IMR-90 (cell line): ENCODE results near the gene RLN3. TPM values are rescaled to one million over a fixed set of nuclear protein-coding genes. Genes with fewer than 3 reads are reported as not detected.

Experiments used
- ATAC-seq: fragments of 200-7000 bp; cut with Tn5 transposase; 2 replicates; pipeline ENCODE4 v1.9.1; 2020; ENCODE audit warnings: low read depth, mild to moderate bottlenecking, moderate library complexity
- BruUV-seq: library from RNA; stranded (reverse); fragments of 400-500 nt; replicated peaks from 2 replicates; lab custom pipeline; 2021; lab: Mats Ljungman, UMichigan
- CTCF ChIA-PET: fragments of 300-600 bp; formaldehyde crosslinking; extraction: SDS; loops from one replicate; lab custom pipeline; 2021; ENCODE audit warnings: antibody characterized with exemption; lab: Yijun Ruan, JAX
- POLR2A ChIA-PET: fragments of 300-600 bp; sonication (Branson Sonifier 250); formaldehyde crosslinking; loops from one replicate; lab custom pipeline; 2022; ENCODE audit warnings: antibody characterized with exemption; ENCODE audit not compliant: unreplicated experiment; lab: Charles Lee
- DNase-seq: peaks from one replicate; pipeline ENCODE4 v3.0.0; 2013
- H2AFZ ChIP-seq: replicated peaks from 2 replicates; pipeline ENCODE3; 2013; ENCODE audit warnings: low read length, mild to moderate bottlenecking; ENCODE audit not compliant: poor library complexity
- H2AK5ac ChIP-seq: 2 replicates; pipeline ENCODE4 v1.6.1; 2013; ENCODE audit warnings: low read depth, low read length, inconsistent platforms
- H2AK9ac ChIP-seq: replicated peaks from 2 replicates; pipeline ENCODE3; 2013; ENCODE audit warnings: mild to moderate bottlenecking, low read depth, low read length, moderate library complexity; ENCODE audit not compliant: poor library complexity
- H2BK120ac ChIP-seq: 2 replicates; pipeline ENCODE4 v1.6.1; 2013; ENCODE audit warnings: low read depth, low read length, inconsistent platforms
- H2BK15ac ChIP-seq: 3 replicates; pipeline ENCODE4 v1.6.1; 2013; ENCODE audit warnings: low read depth, low read length, inconsistent platforms
- H2BK20ac ChIP-seq: 2 replicates; pipeline ENCODE4 v1.6.1; 2013; ENCODE audit warnings: low read depth, mild to moderate bottlenecking, inconsistent platforms, low read length, moderate library complexity
- H2BK5ac ChIP-seq: 2 replicates; pipeline ENCODE4 v1.6.1; 2013; ENCODE audit warnings: mild to moderate bottlenecking, low read depth, low read length, inconsistent platforms; ENCODE audit not compliant: poor library complexity, severe bottlenecking
- H3K14ac ChIP-seq: replicated peaks from 2 replicates; pipeline ENCODE4 v1.6.1; 2013; ENCODE audit warnings: low read depth, low read length, inconsistent platforms
- H3K18ac ChIP-seq: 2 replicates; pipeline ENCODE4 v1.6.1; 2013; ENCODE audit warnings: low read depth, low read length, control low read depth
- H3K23ac ChIP-seq: 2 replicates; pipeline ENCODE4 v1.6.1; 2013; ENCODE audit warnings: low read depth, low read length, inconsistent platforms
- H3K27ac ChIP-seq: 2 replicates; pipeline ENCODE4 v1.5.1; 2013; ENCODE audit warnings: mild to moderate bottlenecking, control low read depth, low read length; ENCODE audit not compliant: insufficient read depth
- H3K27me3 ChIP-seq: 2 replicates; pipeline ENCODE4 v1.6.1; 2013; ENCODE audit warnings: low read length; ENCODE audit not compliant: control insufficient read depth, insufficient read depth
- H3K36me3 ChIP-seq: 2 replicates; pipeline ENCODE4 v1.6.1; 2013; ENCODE audit warnings: low read length, mixed read lengths; ENCODE audit not compliant: control insufficient read depth, insufficient read depth
- H3K4ac ChIP-seq: 2 replicates; pipeline ENCODE4 v1.6.1; 2013; ENCODE audit warnings: low read depth, low read length, inconsistent platforms
- H3K4me1 ChIP-seq: 2 replicates; pipeline ENCODE4 v1.6.1; 2013; ENCODE audit warnings: low read length, mixed read lengths; ENCODE audit not compliant: control insufficient read depth, insufficient read depth
- H3K4me2 ChIP-seq: 2 replicates; pipeline ENCODE4 v1.6.1; 2013; ENCODE audit warnings: low read depth, mild to moderate bottlenecking, control low read depth, low read length, moderate library complexity
- H3K4me3 ChIP-seq: 2 replicates; pipeline ENCODE4 v1.5.1; 2013; ENCODE audit warnings: low read depth, mild to moderate bottlenecking, control low read depth, low read length, moderate library complexity; ENCODE audit not compliant: insufficient read depth
- H3K56ac ChIP-seq: 2 replicates; pipeline ENCODE4 v1.6.1; 2013; ENCODE audit warnings: low read length, inconsistent platforms; ENCODE audit not compliant: insufficient read depth; ENCODE audit errors: extremely low read depth
- H3K79me1 ChIP-seq, 2 experiments: 2 replicates each; pipeline ENCODE4 v1.6.1; 2013; ENCODE audit warnings: low read length in 2 of 2, inconsistent platforms in 1 of 2, low read depth in 1 of 2
- H3K9ac ChIP-seq: 2 replicates; pipeline ENCODE4 v1.6.1; 2013; ENCODE audit warnings: low read depth, low read length, control low read depth
- H3K9me1 ChIP-seq: 2 replicates; pipeline ENCODE4 v1.6.1; 2013; ENCODE audit warnings: low read length, inconsistent platforms; ENCODE audit not compliant: insufficient read depth
- H3K9me3 ChIP-seq: 2 replicates; pipeline ENCODE4 v1.6.1; 2013; ENCODE audit warnings: low read length; ENCODE audit not compliant: control insufficient read depth, insufficient read depth
- H4K20me1 ChIP-seq: 2 replicates; pipeline ENCODE4 v1.6.1; 2013; ENCODE audit warnings: low read length, inconsistent platforms; ENCODE audit not compliant: insufficient read depth
- H4K5ac ChIP-seq: 2 replicates; pipeline ENCODE4 v1.6.1; 2013; ENCODE audit warnings: mild to moderate bottlenecking, low read depth, low read length, control low read depth
- H4K8ac ChIP-seq, 2 experiments: 2 replicates each; pipeline ENCODE4 v1.6.1; 2013; ENCODE audit warnings: low read depth in 2 of 2, low read length in 2 of 2, control low read depth in 1 of 2, inconsistent platforms in 1 of 2
- H4K91ac ChIP-seq: 2 replicates; pipeline ENCODE4 v1.6.1; 2013; ENCODE audit warnings: low read depth, low read length, inconsistent platforms; ENCODE audit not compliant: insufficient read depth
- BHLHE40 ChIP-seq: fragments of 150-350 bp; IDR thresholded peaks from 2 replicates; pipeline ENCODE4 v1.6.1; 2016; ENCODE audit warnings: mild to moderate bottlenecking, low read depth, low read length
- CEBPB ChIP-seq: IDR thresholded peaks from 2 replicates; pipeline ENCODE4 v1.6.1; 2012; ENCODE audit warnings: low read depth, low read length, improper control_type of control experiment
- CHD1 ChIP-seq: IDR thresholded peaks from 2 replicates; pipeline ENCODE4 v1.6.1; 2012; ENCODE audit warnings: low read depth, low read length, improper control_type of control experiment
- CTCF ChIP-seq: conservative IDR thresholded peaks from 2 replicates; pipeline ENCODE4 v1.5.1; 2012; ENCODE audit warnings: mild to moderate bottlenecking, low read depth, low read length, improper control_type of control experiment
- FOS ChIP-seq: fragments of 150-350 bp; IDR thresholded peaks from 2 replicates; pipeline ENCODE4 v1.6.1; 2016; ENCODE audit warnings: low read depth, low read length
- MAFK ChIP-seq: IDR thresholded peaks from 2 replicates; pipeline ENCODE4 v1.6.1; 2012; ENCODE audit warnings: low read depth, low read length, improper control_type of control experiment
- MAZ ChIP-seq: IDR thresholded peaks from 2 replicates; pipeline ENCODE4 v1.6.1; 2012; ENCODE audit warnings: low read depth, mild to moderate bottlenecking, low read length, improper control_type of control experiment, moderate library complexity, borderline replicate concordance
- MXI1 ChIP-seq: IDR thresholded peaks from 2 replicates; pipeline ENCODE4 v1.6.1; 2012; ENCODE audit warnings: low read depth, mild to moderate bottlenecking, low read length, moderate library complexity, borderline replicate concordance
- NFE2L2 ChIP-seq: fragments of 150-350 bp; IDR thresholded peaks from 2 replicates; pipeline ENCODE4 v1.6.1; 2016; ENCODE audit warnings: low read depth, mild to moderate bottlenecking, low read length
- POLR2A ChIP-seq: IDR thresholded peaks from 2 replicates; pipeline ENCODE4 v1.6.1; 2012; ENCODE audit warnings: mild to moderate bottlenecking, low read depth, low read length
- RCOR1 ChIP-seq: IDR thresholded peaks from 2 replicates; pipeline ENCODE4 v1.6.1; 2012; ENCODE audit warnings: mild to moderate bottlenecking, low read length, improper control_type of control experiment; ENCODE audit not compliant: insufficient replicate concordance
- RFX5 ChIP-seq: IDR thresholded peaks from 2 replicates; pipeline ENCODE4 v1.8.0; 2012; ENCODE audit warnings: low read depth, mild to moderate bottlenecking, low read length, moderate library complexity
- WGBS, 2 experiments: methylation state at CpG; one replicate each; pipeline versions ENCODE4 v1.1.5 to v1.1.7; 2013; ENCODE audit warnings: missing lambda C conversion rate in 2 of 2; ENCODE audit not compliant: insufficient read length in 1 of 2; ENCODE audit errors: extremely low coverage in 2 of 2; 5-methylcytosine and 5-hydroxymethylcytosine counted together
- dilution Hi-C: fragments of 300-500 bp; cut with HindIII; formaldehyde crosslinking; loops from one replicate; pipeline ENCODE4 v1.14.3; 2018; ENCODE audit warnings: low sequenced_read_pairs; ENCODE audit not compliant: unreplicated experiment
- in situ Hi-C: fragments of 300-500 bp; cut with MboI; formaldehyde crosslinking; loops from 3 replicates; pipeline ENCODE4 v1.14.3; 2019; ENCODE audit warnings: low sequenced_read_pairs, inconsistent platforms, mixed read lengths
- intact Hi-C: fragments of 100-400 bp; cut with micrococcal nuclease; formaldehyde crosslinking; loops from 2 replicates; pipeline ENCODE4 v1.10.0; 2022
- polyA plus RNA-seq, 3 experiments: library from polyadenylated mRNA; depleted of rRNA; stranded (reverse); fragments of >200 nt; gene quantifications; 2 replicates each; pipeline ENCODE4 v1.2.3, GENCODE V29; 2012; ENCODE audit warnings: low replicate concordance in 1 of 3
- total RNA-seq: library from RNA; depleted of rRNA; stranded (reverse); fragments of >200 nt; gene quantifications from 2 replicates; pipeline ENCODE4 v1.2.3, GENCODE V29; 2012
- TF ChIP-seq, protein P1 (sequence below): fragments of 150-350 bp; IDR thresholded peaks from 2 replicates; pipeline ENCODE4 v1.6.1; 2016; ENCODE audit warnings: low read depth, mild to moderate bottlenecking, low read length, moderate library complexity, borderline replicate concordance
- TF ChIP-seq, protein P2 (sequence below): fragments of 150-350 bp; IDR thresholded peaks from 2 replicates; pipeline ENCODE4 v1.6.1; 2017; ENCODE audit warnings: mild to moderate bottlenecking, antibody characterized with exemption, low read length, low read depth

The RLN3 gene
- total and polyA plus RNA-seq, 2 of the 4 experiments (the other 2 are of a cell fraction), result not detected

DNA sequence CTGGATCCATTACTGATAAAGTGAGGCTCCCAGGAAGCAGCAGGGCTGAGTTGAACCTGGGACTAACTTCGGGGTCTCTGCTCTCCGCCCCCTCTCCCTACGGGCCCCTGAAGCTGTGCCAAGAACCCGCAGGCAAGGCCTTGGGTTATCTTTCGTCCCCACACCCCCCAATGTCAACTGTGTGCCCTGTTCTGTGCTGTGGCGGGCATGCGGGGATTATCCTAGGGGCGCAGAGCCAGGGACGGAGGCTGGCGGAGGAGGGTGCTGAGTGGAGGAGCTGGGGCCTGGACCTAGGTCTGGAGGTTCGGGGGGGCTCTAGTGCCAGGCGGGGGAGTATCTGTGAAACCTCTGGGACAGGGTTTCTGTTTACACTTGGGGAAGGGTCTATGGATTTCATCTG lies 48.3 kb upstream of the RLN3 start:
- Histone ChIP-seq H3K36me3 (peaks cover 9% of the 10 kb centered on the region; the same call in 1 of the 2 replicates), H3K9me1 (no peaks in the 10 kb centered on the region), H3K27me3 (no peaks in the 10 kb centered on the region), H2BK20ac (no peak overlapping the region), H3K4me1 (no peaks in the 10 kb centered on the region), H3K56ac (no peak overlapping the region), H4K8ac (no peak overlapping the region), H2AK5ac (no peak overlapping the region), H3K4me3 (no peak overlapping the region), H3K14ac (no peak overlapping the region), H4K20me1 (no peaks in the 10 kb centered on the region), H2BK5ac (no peak overlapping the region), H3K4ac (no peak overlapping the region), H3K18ac (no peak overlapping the region), H4K91ac (no peak overlapping the region), H3K9ac (no peak overlapping the region), H4K5ac (no peak overlapping the region), H3K4me2 (no peak overlapping the region), H2AFZ (no peak overlapping the region), H3K79me1 (no peaks in the 10 kb centered on the region), H2AK9ac (no peak overlapping the region), H2BK15ac (no peak overlapping the region), H3K27ac (no peak overlapping the region), H2BK120ac (no peak overlapping the region), H3K9me3 (no peaks in the 10 kb centered on the region), H3K23ac (no peak overlapping the region)
- ATAC-seq (no peak), DNase-seq (no peak)
- CTCF ChIA-PET, result no interaction called here
- WGBS, 2 experiments, result no CpG with 5 or more reads among the region's 12 CpGs
- intact Hi-C loops (no loop called here), in situ Hi-C loops (no loop called here), dilution Hi-C loops (no loop called here)
- no peak for TF ChIP-seq BHLHE40
- TF ChIP-seq MAFK, result no peak
- TF ChIP-seq FOS, result no peak
- TF ChIP-seq, protein P1, sequence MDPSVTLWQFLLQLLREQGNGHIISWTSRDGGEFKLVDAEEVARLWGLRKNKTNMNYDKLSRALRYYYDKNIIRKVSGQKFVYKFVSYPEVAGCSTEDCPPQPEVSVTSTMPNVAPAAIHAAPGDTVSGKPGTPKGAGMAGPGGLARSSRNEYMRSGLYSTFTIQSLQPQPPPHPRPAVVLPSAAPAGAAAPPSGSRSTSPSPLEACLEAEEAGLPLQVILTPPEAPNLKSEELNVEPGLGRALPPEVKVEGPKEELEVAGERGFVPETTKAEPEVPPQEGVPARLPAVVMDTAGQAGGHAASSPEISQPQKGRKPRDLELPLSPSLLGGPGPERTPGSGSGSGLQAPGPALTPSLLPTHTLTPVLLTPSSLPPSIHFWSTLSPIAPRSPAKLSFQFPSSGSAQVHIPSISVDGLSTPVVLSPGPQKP, result no peak
- no peak for TF ChIP-seq RCOR1
- TF ChIP-seq POLR2A, result no peak
- no peak for TF ChIP-seq CEBPB
- TF ChIP-seq CTCF, result no peak
- no peak for TF ChIP-seq MXI1
- TF ChIP-seq NFE2L2, result no peak
- TF ChIP-seq CHD1, result no peak
- TF ChIP-seq, protein P2, sequence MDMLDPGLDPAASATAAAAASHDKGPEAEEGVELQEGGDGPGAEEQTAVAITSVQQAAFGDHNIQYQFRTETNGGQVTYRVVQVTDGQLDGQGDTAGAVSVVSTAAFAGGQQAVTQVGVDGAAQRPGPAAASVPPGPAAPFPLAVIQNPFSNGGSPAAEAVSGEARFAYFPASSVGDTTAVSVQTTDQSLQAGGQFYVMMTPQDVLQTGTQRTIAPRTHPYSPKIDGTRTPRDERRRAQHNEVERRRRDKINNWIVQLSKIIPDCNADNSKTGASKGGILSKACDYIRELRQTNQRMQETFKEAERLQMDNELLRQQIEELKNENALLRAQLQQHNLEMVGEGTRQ, result no peak
- TF ChIP-seq RFX5, result no peak
- no peak for TF ChIP-seq MAZ
- BruUV-seq, result no TSS peak
- POLR2A ChIA-PET, result no interaction called here
